B cell (primary cell): ENCODE measurements around the gene LIX1. TPM values are rescaled to one million over a fixed set of nuclear protein-coding genes. Genes with fewer than 3 reads are reported as not detected.

Source experiments
- ATAC-seq: fragments of 200-7000 bp; cut with Tn5 transposase; one replicate; pipeline ENCODE4 v1.10.0; 2021; ENCODE audit warnings: low read depth, mild to moderate bottlenecking, moderate number of reproducible peaks, moderate library complexity
- CTCF ChIA-PET: fragments of 350-600 bp; sonication (Branson Sonifier 250); formaldehyde crosslinking; loops from one replicate; lab custom pipeline; 2021; ENCODE audit warnings: antibody characterized with exemption, inconsistent platforms; lab: Charles Lee
- POLR2A ChIA-PET: fragments of 350-600 bp; sonication (Branson Sonifier 250); formaldehyde crosslinking; loops from one replicate; lab custom pipeline; 2021; ENCODE audit warnings: antibody characterized with exemption; lab: Charles Lee
- DNase-seq: peaks from one replicate; pipeline ENCODE4 v3.0.0; 2013
- H2AFZ ChIP-seq: 2 replicates; pipeline ENCODE4 v1.6.1; 2012; ENCODE audit warnings: mild to moderate bottlenecking, low read depth, low read length; ENCODE audit not compliant: insufficient read depth, poor library complexity, severe bottlenecking
- H3K27ac ChIP-seq, 2 donors: 1 replicate in 1 of 2; 2 replicates in 1 of 2; pipeline ENCODE4 v1.5.1; 2012 to 2013; ENCODE audit warnings: low read length in 2 of 2, mild to moderate bottlenecking in 2 of 2, moderate library complexity in 1 of 2
- H3K27me3 ChIP-seq, 4 experiments: fragments of 200-600 bp in 1 of 4; sonication (generic) in 1 of 4; replicated peaks in 1 of 4; 1 replicate in 2 of 4; 2 replicates in 2 of 4; pipeline versions ENCODE4 v1.6.1 to v1.7.0; 2013 to 2016; ENCODE audit warnings: low read length in 3 of 4, mild to moderate bottlenecking in 2 of 4, mixed read lengths in 1 of 4, moderate library complexity in 1 of 4; ENCODE audit not compliant: insufficient read depth in 4 of 4, control insufficient read depth in 3 of 4; ENCODE audit errors: control extremely low read depth in 1 of 4
- H3K36me3 ChIP-seq, 2 experiments: replicated peaks in 1 of 2; 1 replicate in 1 of 2; 2 replicates in 1 of 2; pipeline versions ENCODE4 v1.6.1 to v1.7.1; 2013; ENCODE audit warnings: low read length in 1 of 2; ENCODE audit not compliant: insufficient read depth in 2 of 2, control insufficient read depth in 1 of 2; ENCODE audit errors: control extremely low read depth in 1 of 2, extremely low read depth in 1 of 2
- H3K4me1 ChIP-seq, 2 donors: fragments of 200-600 bp in 1 of 2; sonication (generic) in 1 of 2; 1 replicate in 1 of 2; 2 replicates in 1 of 2; pipeline versions ENCODE4 v1.5.1 to v1.6.1; 2013 to 2017; ENCODE audit warnings: low read length in 2 of 2; ENCODE audit not compliant: control insufficient read depth in 2 of 2, insufficient read depth in 2 of 2
- H3K4me2 ChIP-seq: replicated peaks from 2 replicates; pipeline ENCODE3; 2012; ENCODE audit warnings: mild to moderate bottlenecking, low read depth, low read length; ENCODE audit not compliant: poor library complexity, severe bottlenecking
- H3K4me3 ChIP-seq, 5 experiments: fragments of 200-600 bp in 1 of 5; sonication (generic) in 1 of 5; 1 replicate in 3 of 5; 2 replicates in 2 of 5; pipeline versions ENCODE4 v1.5.1 to v1.7.0; 2011 to 2016; ENCODE audit warnings: low read length in 4 of 5, mild to moderate bottlenecking in 4 of 5, low read depth in 2 of 5, control low read depth in 1 of 5, moderate library complexity in 1 of 5; ENCODE audit not compliant: insufficient read depth in 1 of 5; ENCODE audit errors: control extremely low read depth in 1 of 5, extremely low read depth in 1 of 5
- H3K79me2 ChIP-seq: fragments of 200-600 bp; sonication (generic); one replicate; pipeline ENCODE4 v1.6.0; 2016; ENCODE audit warnings: low read length; ENCODE audit not compliant: control insufficient read depth, insufficient read depth
- H3K9ac ChIP-seq: fragments of 200-600 bp; sonication (generic); 2 replicates; pipeline ENCODE4 v1.6.1; 2017; ENCODE audit warnings: mild to moderate bottlenecking, low read length, moderate library complexity
- H3K9me3 ChIP-seq, 3 donors: one replicate each; pipeline versions ENCODE4 v1.6.1 to v1.7.1; 2013; ENCODE audit warnings: low read length in 2 of 3; ENCODE audit not compliant: control insufficient read depth in 2 of 3, insufficient read depth in 1 of 3; ENCODE audit errors: control extremely low read depth in 1 of 3
- H4K20me1 ChIP-seq: 2 replicates; pipeline ENCODE4 v1.6.0; 2012; ENCODE audit warnings: mild to moderate bottlenecking, low read length; ENCODE audit not compliant: insufficient read depth, control insufficient read depth, poor library complexity, severe bottlenecking
- H3K27ac Mint-ChIP-seq: one replicate; pipeline ENCODE4 v1.8.0; 2021; ENCODE audit warnings: mixed read lengths
- H3K27me3 Mint-ChIP-seq: one replicate; pipeline ENCODE4 v1.8.0; 2021; ENCODE audit warnings: mixed read lengths
- H3K4me1 Mint-ChIP-seq: one replicate; pipeline ENCODE4 v1.8.0; 2021; ENCODE audit warnings: mixed read lengths
- H3K4me3 Mint-ChIP-seq: one replicate; pipeline ENCODE4 v1.8.0; 2021; ENCODE audit warnings: mixed read lengths
- H3K9me3 Mint-ChIP-seq: one replicate; pipeline ENCODE4 v1.8.0; 2022; ENCODE audit warnings: mixed read lengths; ENCODE audit not compliant: insufficient read depth
- EZH2 ChIP-seq: IDR thresholded peaks from 2 replicates; pipeline ENCODE4 v1.6.1; 2012; ENCODE audit warnings: borderline replicate concordance, low read depth, mild to moderate bottlenecking, moderate library complexity, low read length; ENCODE audit not compliant: insufficient read depth, poor library complexity, severe bottlenecking
- WGBS: methylation state at CpG from one replicate; pipeline ENCODE4 v1.1.5; 2013; ENCODE audit warnings: missing lambda C conversion rate; ENCODE audit not compliant: insufficient coverage; 5-methylcytosine and 5-hydroxymethylcytosine counted together
- intact Hi-C: fragments of 100-400 bp; cut with micrococcal nuclease; formaldehyde crosslinking; loops from one replicate; pipeline ENCODE4 v1.10.0; 2022
- polyA plus RNA-seq: library from polyadenylated mRNA; depleted of rRNA; stranded (reverse); fragments of >200 nt; gene quantifications from 2 replicates; pipeline ENCODE4 v1.2.3, GENCODE V29; 2012
- total RNA-seq, 2 donors: library from RNA; stranded (reverse); fragments of 120-200 nt in 1 of 2; gene quantifications; 1 replicate in 1 of 2; 2 replicates in 1 of 2; pipeline versions ENCODE4 v1.2.3 to v1.2.4, GENCODE V29; 2013 to 2022
- TF ChIP-seq, protein P1 (sequence below): fragments of 200-600 bp; IDR thresholded peaks from one replicate; pipeline ENCODE4 v1.8.0; 2022; ENCODE audit warnings: antibody characterized with exemption, mild to moderate bottlenecking

LIX1 gene
- total and polyA plus RNA-seq, 2 donors (not counting 1 experiment from before 2014, with no cell fraction given), result not detected

DNA sequence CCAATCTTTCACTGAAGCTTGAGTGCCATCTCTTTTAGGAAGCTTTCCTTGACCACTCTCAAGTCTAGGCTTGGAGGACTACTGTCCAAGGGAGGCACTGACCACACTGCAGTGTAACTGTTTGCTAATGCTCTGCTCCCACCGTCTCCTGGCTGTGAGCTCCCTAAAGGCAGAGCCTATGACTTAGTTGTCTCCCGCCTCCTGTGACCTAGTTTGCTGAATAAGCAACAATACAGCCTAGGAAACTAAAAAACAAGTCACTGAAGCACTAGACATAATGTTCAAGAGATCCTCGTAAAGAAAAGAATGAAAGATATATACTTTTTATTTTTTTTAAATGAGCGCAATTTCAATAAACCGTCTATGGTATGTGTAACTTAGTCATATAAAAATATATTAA, 31.4 kb downstream of the LIX1 start:
- H3K4me1 ChIP-seq, result no peaks in the 10 kb centered on the region
- no peaks in the 10 kb centered on the region for H3K9me3 ChIP-seq
- Mint-ChIP-seq H3K9me3 (no peaks in the 10 kb centered on the region), H3K4me1 (no peaks in the 10 kb centered on the region), H3K27ac (no peak overlapping the region), H3K27me3 (peaks cover 6% of the 10 kb centered on the region), H3K4me3 (no peak overlapping the region)
- H4K20me1 ChIP-seq, result peaks cover 12% of the 10 kb centered on the region
- H3K4me2 ChIP-seq, result no peak overlapping the region
- POLR2A ChIA-PET, result no interaction called here
- no peaks in the 10 kb centered on the region for H3K27me3 ChIP-seq
- intact Hi-C loops, result no loop called here
- CTCF ChIA-PET, result interaction anchor here (1.4 kb wide), 1 partner anchor 242 kb away, joined by 5 read pairs; no protein-coding TSS in a partner anchor
- DNase-seq, result no peak
- no peak overlapping the region for H3K9ac ChIP-seq
- H3K79me2 ChIP-seq, result no peaks in the 10 kb centered on the region
- peaks cover 5 to 10% of the 10 kb centered on the region in 2 experiments for H3K36me3 ChIP-seq
- ATAC-seq, result no peak
- TF ChIP-seq, protein P1, sequence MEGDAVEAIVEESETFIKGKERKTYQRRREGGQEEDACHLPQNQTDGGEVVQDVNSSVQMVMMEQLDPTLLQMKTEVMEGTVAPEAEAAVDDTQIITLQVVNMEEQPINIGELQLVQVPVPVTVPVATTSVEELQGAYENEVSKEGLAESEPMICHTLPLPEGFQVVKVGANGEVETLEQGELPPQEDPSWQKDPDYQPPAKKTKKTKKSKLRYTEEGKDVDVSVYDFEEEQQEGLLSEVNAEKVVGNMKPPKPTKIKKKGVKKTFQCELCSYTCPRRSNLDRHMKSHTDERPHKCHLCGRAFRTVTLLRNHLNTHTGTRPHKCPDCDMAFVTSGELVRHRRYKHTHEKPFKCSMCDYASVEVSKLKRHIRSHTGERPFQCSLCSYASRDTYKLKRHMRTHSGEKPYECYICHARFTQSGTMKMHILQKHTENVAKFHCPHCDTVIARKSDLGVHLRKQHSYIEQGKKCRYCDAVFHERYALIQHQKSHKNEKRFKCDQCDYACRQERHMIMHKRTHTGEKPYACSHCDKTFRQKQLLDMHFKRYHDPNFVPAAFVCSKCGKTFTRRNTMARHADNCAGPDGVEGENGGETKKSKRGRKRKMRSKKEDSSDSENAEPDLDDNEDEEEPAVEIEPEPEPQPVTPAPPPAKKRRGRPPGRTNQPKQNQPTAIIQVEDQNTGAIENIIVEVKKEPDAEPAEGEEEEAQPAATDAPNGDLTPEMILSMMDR, result no peak
- no peak for TF ChIP-seq EZH2
- H2AFZ ChIP-seq, result no peak overlapping the region
- no peak overlapping the region for H3K27ac ChIP-seq
- 92% methylated on average over 2 of the region's 5 CpGs for WGBS
- H3K4me3 ChIP-seq, result no peak overlapping the region

DNA sequence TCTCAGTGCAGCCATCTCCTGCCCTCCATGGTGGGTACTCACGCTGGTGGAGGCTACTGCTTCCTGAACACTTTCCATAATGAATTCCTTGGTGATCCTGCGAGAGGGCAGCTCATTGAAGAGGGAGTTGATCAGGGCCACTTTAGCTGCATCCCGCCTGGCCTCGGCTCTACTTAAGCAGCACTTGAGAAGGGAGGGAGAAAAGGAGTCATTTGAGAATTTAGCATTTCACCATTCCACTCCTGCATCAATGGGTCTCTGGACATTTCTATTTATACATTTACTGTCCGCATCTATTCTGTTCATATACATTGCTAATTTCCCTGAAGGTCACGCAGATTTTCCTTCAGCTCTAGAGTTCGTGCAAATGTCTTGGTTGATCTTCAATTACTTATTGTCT, 35.1 kb downstream of the LIX1 start:
- H2AFZ ChIP-seq, result no peak overlapping the region
- WGBS, result 80% methylated on average over 1 of the region's 7 CpGs
- peaks cover 12% of the 10 kb centered on the region for H4K20me1 ChIP-seq
- no peak overlapping the region for H3K4me3 ChIP-seq
- no peak for DNase-seq
- Mint-ChIP-seq H3K9me3 (no peaks in the 10 kb centered on the region), H3K4me1 (no peaks in the 10 kb centered on the region), H3K27me3 (peaks cover 6% of the 10 kb centered on the region), H3K4me3 (no peak overlapping the region), H3K27ac (no peak overlapping the region)
- no peaks in the 10 kb centered on the region for H3K4me1 ChIP-seq
- no peak overlapping the region for H3K4me2 ChIP-seq
- no peaks in the 10 kb centered on the region for H3K79me2 ChIP-seq
- intact Hi-C loops, result no loop called here
- H3K27ac ChIP-seq, result no peak overlapping the region
- POLR2A ChIA-PET, result no interaction called here
- ATAC-seq, result no peak
- TF ChIP-seq EZH2, result no peak
- TF ChIP-seq, protein P1, result no peak
- no peaks in the 10 kb centered on the region for H3K9me3 ChIP-seq
- CTCF ChIA-PET, result no interaction called here
- no peaks in the 10 kb centered on the region for H3K27me3 ChIP-seq
- no peak overlapping the region for H3K9ac ChIP-seq
- peaks cover 3 to 30% of the 10 kb centered on the region in 2 experiments for H3K36me3 ChIP-seq
